Endothelial cell of umbilical vein (primary cell): ENCODE measurements around the gene RAPGEF4. TPM values are rescaled to one million over a fixed set of nuclear protein-coding genes. Genes with fewer than 3 reads are reported as not detected.

Experiments
- BruUV-seq: library from RNA; stranded (reverse); fragments of 400-500 nt; replicated peaks from 2 replicates; lab custom pipeline; 2021; lab: Mats Ljungman, UMichigan
- CTCF ChIA-PET: fragments of 300-600, 350-600 bp; sonication (Branson Sonifier 250); formaldehyde crosslinking; loops from one replicate; lab custom pipeline; 2021; ENCODE audit warnings: antibody characterized with exemption, inconsistent platforms; lab: Charles Lee
- POLR2A ChIA-PET: fragments of 300-600, 350-600 bp; sonication (Branson Sonifier 250); formaldehyde crosslinking; loops from one replicate; lab custom pipeline; 2021; ENCODE audit warnings: antibody characterized with exemption, inconsistent platforms; lab: Charles Lee
- DNase-seq: peaks from one replicate; pipeline ENCODE4 v3.0.0-alpha.2; 2011; ENCODE audit warnings: low read depth, low spot score
- FAIRE-seq: peaks from 2 replicates; lab custom pipeline; 2011; peaks lifted over from hg19 to GRCh38; lab: Jason Lieb, UNC
- H2AFZ ChIP-seq: 2 replicates; pipeline ENCODE4 v1.6.0; 2012; ENCODE audit warnings: low read depth, low read length, control low read depth, inconsistent platforms
- H3K27ac ChIP-seq: 2 replicates; pipeline ENCODE4 v1.5.1; 2011; ENCODE audit warnings: low read depth, mild to moderate bottlenecking, control low read depth, low read length, moderate library complexity; ENCODE audit not compliant: insufficient read depth
- H3K27me3 ChIP-seq, 2 experiments: 2 replicates each; pipeline versions ENCODE4 v1.6.0 to v1.6.1; 2011; ENCODE audit warnings: low read length in 2 of 2, mixed read lengths in 1 of 2; ENCODE audit not compliant: control insufficient read depth in 2 of 2, insufficient read depth in 2 of 2
- H3K36me3 ChIP-seq, 2 experiments: 2 replicates in 1 of 2; 3 replicates in 1 of 2; pipeline ENCODE4 v1.5.1; 2011; ENCODE audit warnings: low read length in 2 of 2, mild to moderate bottlenecking in 1 of 2, moderate library complexity in 1 of 2; ENCODE audit not compliant: control insufficient read depth in 2 of 2, insufficient read depth in 2 of 2; ENCODE audit errors: extremely low read depth in 1 of 2
- H3K4me1 ChIP-seq: 3 replicates; pipeline ENCODE4 v1.5.1; 2011; ENCODE audit warnings: mild to moderate bottlenecking, low read length; ENCODE audit not compliant: control insufficient read depth, insufficient read depth; ENCODE audit errors: extremely low read depth
- H3K4me2 ChIP-seq: 2 replicates; pipeline ENCODE4 v1.6.1; 2011; ENCODE audit warnings: low read length, control low read depth, mixed read lengths; ENCODE audit not compliant: insufficient read depth
- H3K4me3 ChIP-seq, 3 experiments: fragments of 200-600 bp in 1 of 3; sonication (generic), shearing (Covaris generic) in 1 of 3; replicated peaks in 1 of 3; 2 replicates each; pipeline ENCODE4 v1.5.1; 2011 to 2016; ENCODE audit warnings: control low read depth in 3 of 3, low read length in 3 of 3, mild to moderate bottlenecking in 2 of 3, inconsistent platforms in 1 of 3, low read depth in 1 of 3, moderate library complexity in 1 of 3; ENCODE audit not compliant: insufficient read depth in 1 of 3
- H3K79me2 ChIP-seq: 2 replicates; pipeline ENCODE4 v1.6.0; 2012; ENCODE audit warnings: low read length, inconsistent platforms; ENCODE audit not compliant: control insufficient read depth, insufficient read depth
- H3K9ac ChIP-seq: replicated peaks from 2 replicates; pipeline ENCODE3; 2011; ENCODE audit warnings: low read length, control low read depth; ENCODE audit not compliant: insufficient read depth; ENCODE audit errors: extremely low read depth
- H3K9me1 ChIP-seq: replicated peaks from 3 replicates; pipeline ENCODE4 v1.6.0; 2011; ENCODE audit warnings: mild to moderate bottlenecking, low read length; ENCODE audit not compliant: control insufficient read depth, insufficient read depth; ENCODE audit errors: extremely low read depth
- H3K9me3 ChIP-seq: replicated peaks from 2 replicates; pipeline ENCODE4 v1.5.1; 2012; ENCODE audit warnings: low read length, inconsistent platforms; ENCODE audit not compliant: control insufficient read depth, insufficient read depth
- H4K20me1 ChIP-seq: replicated peaks from 2 replicates; pipeline ENCODE3; 2011; ENCODE audit warnings: mild to moderate bottlenecking, low read length; ENCODE audit not compliant: control insufficient read depth, insufficient read depth; ENCODE audit errors: extremely low read depth
- EZH2 ChIP-seq: IDR thresholded peaks from 2 replicates; pipeline ENCODE4 v1.6.1; 2012; ENCODE audit warnings: borderline replicate concordance, low read depth, mild to moderate bottlenecking, moderate library complexity, low read length, inconsistent platforms; ENCODE audit not compliant: severe bottlenecking
- FOS ChIP-seq: IDR thresholded peaks from 2 replicates; pipeline ENCODE4 v1.6.1; 2011; ENCODE audit warnings: mild to moderate bottlenecking, low read length, moderate library complexity, borderline replicate concordance; ENCODE audit not compliant: insufficient read depth
- GATA2 ChIP-seq: IDR thresholded peaks from 2 replicates; pipeline ENCODE4 v1.7.0; 2011; ENCODE audit warnings: low read depth, mild to moderate bottlenecking, moderate library complexity, mixed read lengths, low read length; ENCODE audit not compliant: insufficient read length, insufficient read depth
- JUN ChIP-seq: IDR thresholded peaks from 2 replicates; pipeline ENCODE4 v1.6.1; 2011; ENCODE audit warnings: borderline replicate concordance, low read depth; ENCODE audit not compliant: insufficient read length, insufficient read depth
- POLR2A ChIP-seq: IDR thresholded peaks from 2 replicates; pipeline ENCODE4 v1.6.1; 2012; ENCODE audit warnings: low read depth, mild to moderate bottlenecking, control low read depth, low read length
- dilution Hi-C: fragments of 300-500 bp; cut with MboI; formaldehyde crosslinking; loops from one replicate; pipeline ENCODE4 v1.15.0; 2019; ENCODE audit warnings: low sequenced_read_pairs; ENCODE audit not compliant: extremely low pct_ligation_motif_present
- intact Hi-C: fragments of 100-400 bp; cut with micrococcal nuclease; formaldehyde crosslinking; loops from one replicate; pipeline ENCODE4 v1.10.0; 2022
- polyA plus RNA-seq, 4 experiments: library from polyadenylated mRNA; depleted of rRNA in 3 of 4; stranded (reverse) in 3 of 4; unstranded in 1 of 4; fragments of >200 nt; gene quantifications; 2 replicates each; pipeline versions ENCODE4 v1.2.1 to v1.2.3, GENCODE V29; 2011 to 2012; ENCODE audit warnings: missing spikeins in 1 of 4
- total RNA-seq: library from RNA; stranded (reverse); gene quantifications from 2 replicates; pipeline ENCODE4 v1.2.3, GENCODE V29; 2021
- TF ChIP-seq, protein P1 (sequence below), 2 donors: IDR thresholded peaks; 1 replicate in 1 of 2; 2 replicates in 1 of 2; pipeline ENCODE4 v1.5.1; 2011; ENCODE audit warnings: low read length in 2 of 2, mild to moderate bottlenecking in 2 of 2, moderate library complexity in 2 of 2, control low read depth in 1 of 2, inconsistent platforms in 1 of 2, low read depth in 1 of 2; ENCODE audit not compliant: insufficient read depth in 1 of 2; ENCODE audit errors: extremely low read depth in 1 of 2

RAPGEF4 gene
- total and polyA plus RNA-seq, 2 donors (not counting 3 experiments of a cell fraction or from before 2014, with no cell fraction given), result 7.2 to 9.2 TPM

- Histone ChIP-seq H3K4me1 (peaks cover 18% of the 10 kb centered on the region), H3K9ac (no peak overlapping the region), H3K4me3 (no peak overlapping the region), H4K20me1 (no peaks in the 10 kb centered on the region), H2AFZ (no peak overlapping the region), H3K36me3 (no peaks in the 10 kb centered on the region), H3K79me2 (no peaks in the 10 kb centered on the region), H3K4me2 (no peak overlapping the region), H3K27ac (no peak overlapping the region), H3K9me1 (no peaks in the 10 kb centered on the region), H3K9me3 (no peaks in the 10 kb centered on the region), H3K27me3 (no peaks in the 10 kb centered on the region)
- BruUV-seq, result no TSS peak
- CTCF ChIA-PET, result interaction anchor here (0.8 to 1.1 kb wide), 4 partner anchors 9 to 92 kb away, joined by 3 to 4 read pairs (median 3); no protein-coding TSS in a partner anchor
- FAIRE-seq (no peak), DNase-seq (no peak)
- POLR2A ChIA-PET, result interaction anchor here (0.6 kb wide), 1 partner anchor 172 kb away, joined by 3 read pairs; no protein-coding TSS in a partner anchor
- intact Hi-C loops, result no loop called here
- dilution Hi-C loops, result no loop called here
- TF ChIP-seq, protein P1, sequence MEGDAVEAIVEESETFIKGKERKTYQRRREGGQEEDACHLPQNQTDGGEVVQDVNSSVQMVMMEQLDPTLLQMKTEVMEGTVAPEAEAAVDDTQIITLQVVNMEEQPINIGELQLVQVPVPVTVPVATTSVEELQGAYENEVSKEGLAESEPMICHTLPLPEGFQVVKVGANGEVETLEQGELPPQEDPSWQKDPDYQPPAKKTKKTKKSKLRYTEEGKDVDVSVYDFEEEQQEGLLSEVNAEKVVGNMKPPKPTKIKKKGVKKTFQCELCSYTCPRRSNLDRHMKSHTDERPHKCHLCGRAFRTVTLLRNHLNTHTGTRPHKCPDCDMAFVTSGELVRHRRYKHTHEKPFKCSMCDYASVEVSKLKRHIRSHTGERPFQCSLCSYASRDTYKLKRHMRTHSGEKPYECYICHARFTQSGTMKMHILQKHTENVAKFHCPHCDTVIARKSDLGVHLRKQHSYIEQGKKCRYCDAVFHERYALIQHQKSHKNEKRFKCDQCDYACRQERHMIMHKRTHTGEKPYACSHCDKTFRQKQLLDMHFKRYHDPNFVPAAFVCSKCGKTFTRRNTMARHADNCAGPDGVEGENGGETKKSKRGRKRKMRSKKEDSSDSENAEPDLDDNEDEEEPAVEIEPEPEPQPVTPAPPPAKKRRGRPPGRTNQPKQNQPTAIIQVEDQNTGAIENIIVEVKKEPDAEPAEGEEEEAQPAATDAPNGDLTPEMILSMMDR (IDR thresholded peaks at IDR 0.05; ENCODE audit: extremely low read depth in 1 of 2, insufficient read depth in 1 of 2, low read depth in 1 of 2, low read length in 2 of 2), result no peak
These were observed 103.8 kb downstream of the RAPGEF4 start for GRCh38 chr2:172839446-172839845.

GRCh38 chr2:172842511-172843265, 107.0 kb downstream of the RAPGEF4 start:
- H2AFZ ChIP-seq, result no peak overlapping the region
- POLR2A ChIA-PET, result no interaction called here
- no TSS peak for BruUV-seq

More at GRCh38 chr2:172842511-172843265, 107.0 kb downstream of the RAPGEF4 start:
- CTCF ChIA-PET, result interaction anchor here (1.2 to 2.0 kb wide), 2 partner anchors 29 to 89 kb away, joined by 7 to 9 read pairs; no protein-coding TSS in a partner anchor
- Histone ChIP-seq H3K9me1 (no peaks in the 10 kb centered on the region), H3K27me3 (no peaks in the 10 kb centered on the region), H3K27ac (no peak overlapping the region), H3K9ac (no peak overlapping the region), H3K36me3 (no peaks in the 10 kb centered on the region), H3K9me3 (no peaks in the 10 kb centered on the region), H4K20me1 (no peaks in the 10 kb centered on the region), H3K79me2 (no peaks in the 10 kb centered on the region), H3K4me2 (no peak overlapping the region), H3K4me1 (no peaks in the 10 kb centered on the region), H3K4me3 (no peak overlapping the region)
- dilution Hi-C loops, result no loop called here
- FAIRE-seq (no peak), DNase-seq (no peak)
- intact Hi-C loops, result no loop called here
- TF ChIP-seq JUN (no peak), FOS (no peak), GATA2 (no peak), EZH2 (no peak), POLR2A (no peak)
